Suprapubic skin (tissue), 4 donors: ENCODE results near the gene FMNL2. TPM values are rescaled to one million over a fixed set of nuclear protein-coding genes. Genes with fewer than 3 reads are reported as not detected.

Experiments used
- DNase-seq, 2 donors: peaks; one replicate each; pipeline ENCODE4 v3.0.0-alpha.2; 2019; ENCODE audit warnings: low spot score in 2 of 2
- H3K27ac ChIP-seq: fragments of 200-600 bp; sonication (generic); one replicate; pipeline ENCODE4 v1.5.1; 2019
- H3K27me3 ChIP-seq: fragments of 200-600 bp; sonication (generic); one replicate; pipeline ENCODE4 v1.5.1; 2019
- H3K36me3 ChIP-seq: fragments of 200-600 bp; sonication (generic); one replicate; pipeline ENCODE4 v1.5.1; 2019
- H3K4me1 ChIP-seq: fragments of 200-600 bp; sonication (generic); one replicate; pipeline ENCODE4 v1.5.1; 2019
- H3K4me3 ChIP-seq: fragments of 200-600 bp; sonication (generic); one replicate; pipeline ENCODE4 v1.5.1; 2019; ENCODE audit warnings: mild to moderate bottlenecking
- H3K9me3 ChIP-seq: fragments of 200-600 bp; sonication (generic); one replicate; pipeline ENCODE4 v1.5.1; 2019
- EP300 ChIP-seq: sonication (generic); formaldehyde crosslinking; IDR thresholded peaks from one replicate; pipeline ENCODE4 v1.6.1; 2017; ENCODE audit warnings: antibody characterized with exemption
- POLR2A ChIP-seq, 2 donors: fragments of 450-650 bp; IDR thresholded peaks; one replicate each; pipeline ENCODE4 v1.6.1; 2017; ENCODE audit warnings: antibody characterized with exemption in 2 of 2, mild to moderate bottlenecking in 2 of 2, moderate library complexity in 2 of 2
- POLR2AphosphoS5 ChIP-seq, 3 donors: sonication (generic); formaldehyde crosslinking; IDR thresholded peaks; one replicate each; pipeline ENCODE4 v1.6.1; 2017; ENCODE audit warnings: antibody characterized with exemption in 3 of 3
- WGBS: methylation state at CpG from one replicate; pipeline ENCODE4 v1.1.5; 2018; 5-methylcytosine and 5-hydroxymethylcytosine counted together
- total RNA-seq, 4 donors: library from RNA; depleted of rRNA; stranded (reverse); fragments of >200 nt; gene quantifications; one replicate each; pipeline ENCODE4 v1.1.0, GENCODE V29; 2016
- TF ChIP-seq, protein P1 (sequence below), 2 donors: fragments of 200-600 bp in 1 of 2; fragments of 450-650 bp in 1 of 2; sonication (generic) in 1 of 2; IDR thresholded peaks; one replicate each; pipeline ENCODE4 v1.5.1; 2016 to 2019; ENCODE audit warnings: antibody characterized with exemption in 2 of 2, mild to moderate bottlenecking in 1 of 2, moderate library complexity in 1 of 2

The FMNL2 gene
- total RNA-seq, 4 donors from 2014 or later: 15.4 to 18.1 (median 16.0) TPM

DNA sequence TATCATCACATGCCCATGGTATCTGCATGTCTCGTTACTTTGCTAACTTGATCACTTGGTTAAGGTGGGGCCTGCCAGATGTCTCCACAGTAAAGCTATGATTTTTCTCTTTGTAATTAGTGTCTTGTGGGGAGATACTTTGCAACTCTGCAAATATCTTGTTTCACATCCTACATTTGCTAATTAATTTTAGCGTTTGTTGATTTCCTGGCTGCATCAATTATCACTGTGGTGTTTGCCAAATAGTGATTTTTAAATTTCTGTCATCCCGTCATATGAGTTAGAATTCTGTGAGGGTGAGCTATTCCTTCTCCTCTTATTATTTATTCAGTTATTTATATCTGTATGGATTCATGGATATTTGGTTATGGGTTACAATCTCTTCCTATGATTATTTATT, 161.4 kb downstream of the FMNL2 start:
- no peaks in the 10 kb centered on the region for H3K36me3 ChIP-seq
- no peaks in the 10 kb centered on the region for H3K9me3 ChIP-seq
- H3K4me3 ChIP-seq: no peak overlapping the region
- 91% methylated on average over 3 of the region's 3 CpGs for WGBS
- DNase-seq: no peak
- peaks cover 42% of the 10 kb centered on the region for H3K4me1 ChIP-seq
- no peaks in the 10 kb centered on the region for H3K27me3 ChIP-seq
- TF ChIP-seq POLR2A (IDR thresholded peaks at IDR 0.05): no peak
- no peak for TF ChIP-seq POLR2AphosphoS5 (IDR thresholded peaks at IDR 0.05)
- TF ChIP-seq EP300: no peak
- TF ChIP-seq, protein P1, sequence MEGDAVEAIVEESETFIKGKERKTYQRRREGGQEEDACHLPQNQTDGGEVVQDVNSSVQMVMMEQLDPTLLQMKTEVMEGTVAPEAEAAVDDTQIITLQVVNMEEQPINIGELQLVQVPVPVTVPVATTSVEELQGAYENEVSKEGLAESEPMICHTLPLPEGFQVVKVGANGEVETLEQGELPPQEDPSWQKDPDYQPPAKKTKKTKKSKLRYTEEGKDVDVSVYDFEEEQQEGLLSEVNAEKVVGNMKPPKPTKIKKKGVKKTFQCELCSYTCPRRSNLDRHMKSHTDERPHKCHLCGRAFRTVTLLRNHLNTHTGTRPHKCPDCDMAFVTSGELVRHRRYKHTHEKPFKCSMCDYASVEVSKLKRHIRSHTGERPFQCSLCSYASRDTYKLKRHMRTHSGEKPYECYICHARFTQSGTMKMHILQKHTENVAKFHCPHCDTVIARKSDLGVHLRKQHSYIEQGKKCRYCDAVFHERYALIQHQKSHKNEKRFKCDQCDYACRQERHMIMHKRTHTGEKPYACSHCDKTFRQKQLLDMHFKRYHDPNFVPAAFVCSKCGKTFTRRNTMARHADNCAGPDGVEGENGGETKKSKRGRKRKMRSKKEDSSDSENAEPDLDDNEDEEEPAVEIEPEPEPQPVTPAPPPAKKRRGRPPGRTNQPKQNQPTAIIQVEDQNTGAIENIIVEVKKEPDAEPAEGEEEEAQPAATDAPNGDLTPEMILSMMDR (IDR thresholded peaks at IDR 0.05): no peak
- no peak overlapping the region for H3K27ac ChIP-seq

DNA sequence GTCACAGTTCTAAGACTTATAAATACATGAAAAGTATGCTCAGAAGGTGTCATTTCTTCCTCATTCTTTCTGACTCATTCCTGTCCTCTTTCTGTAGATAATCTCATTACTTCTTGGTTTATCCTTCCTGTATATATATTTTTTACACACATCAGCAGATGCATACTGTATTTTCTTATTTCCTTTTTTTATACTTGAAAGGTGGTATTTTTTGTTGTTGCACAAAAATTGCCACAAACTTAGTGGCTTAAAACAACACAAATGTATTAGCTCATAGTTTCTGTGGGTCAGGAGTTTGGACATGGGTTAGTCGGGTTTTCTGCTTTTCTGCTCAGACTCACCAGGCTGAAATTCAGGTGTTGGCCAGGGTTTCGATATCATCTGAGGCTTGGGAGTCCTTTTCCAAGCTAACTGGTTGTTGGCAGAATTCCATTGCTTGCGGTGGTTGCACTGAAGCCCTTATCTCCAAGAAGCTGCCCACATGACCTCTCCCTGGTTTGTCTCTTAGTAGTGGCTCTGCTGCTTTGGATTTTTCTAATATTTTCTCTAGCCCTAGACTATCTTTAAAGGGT, 162.6 kb downstream of the FMNL2 start:
- H3K4me1 ChIP-seq: peaks cover 32% of the 10 kb centered on the region
- H3K36me3 ChIP-seq: no peaks in the 10 kb centered on the region
- DNase-seq: no peak
- H3K27ac ChIP-seq: no peak overlapping the region
- TF ChIP-seq, protein P1 (IDR thresholded peaks at IDR 0.05): no peak
- TF ChIP-seq POLR2AphosphoS5 (IDR thresholded peaks at IDR 0.05): no peak
- TF ChIP-seq EP300: no peak
- no peak for TF ChIP-seq POLR2A (IDR thresholded peaks at IDR 0.05)
- H3K27me3 ChIP-seq: no peaks in the 10 kb centered on the region
- H3K4me3 ChIP-seq: no peak overlapping the region
- 80% methylated on average over 3 of the region's 3 CpGs for WGBS
- no peaks in the 10 kb centered on the region for H3K9me3 ChIP-seq

DNA sequence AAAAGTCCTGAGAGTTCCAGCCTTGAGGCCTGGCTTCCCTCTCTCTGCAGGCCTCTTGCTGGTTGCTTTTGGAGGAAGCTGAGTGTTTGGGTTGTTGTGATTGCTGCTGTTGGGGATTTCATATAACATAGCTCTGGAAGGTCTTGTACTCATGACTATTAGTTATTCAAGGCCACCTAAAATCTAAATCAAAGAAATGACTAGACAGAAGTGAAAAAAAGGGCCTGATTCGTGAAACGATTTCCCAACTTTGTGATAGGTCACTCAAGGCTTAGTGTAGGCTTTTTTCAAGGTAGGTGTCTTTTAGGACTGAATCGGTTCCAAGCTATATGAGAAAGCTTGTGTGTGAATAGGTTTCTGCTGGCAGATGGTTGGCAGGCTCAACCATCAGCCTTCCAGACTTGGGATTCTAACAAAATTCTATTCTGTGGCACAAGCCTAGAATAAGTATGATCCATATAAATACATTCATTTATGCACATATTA, 164.4 kb downstream of the FMNL2 start:
- TF ChIP-seq EP300: no peak
- no peak for TF ChIP-seq POLR2A (IDR thresholded peaks at IDR 0.05)
- TF ChIP-seq, protein P1 (IDR thresholded peaks at IDR 0.05): no peak
- TF ChIP-seq POLR2AphosphoS5 (IDR thresholded peaks at IDR 0.05): no peak
- no peaks in the 10 kb centered on the region for H3K27me3 ChIP-seq
- no peaks in the 10 kb centered on the region for H3K9me3 ChIP-seq
- H3K36me3 ChIP-seq: no peaks in the 10 kb centered on the region
- no peak overlapping the region for H3K4me3 ChIP-seq
- peak overlapping the region; percentile 79 for H3K27ac ChIP-seq
- no peak for DNase-seq
- H3K4me1 ChIP-seq: peaks cover 27% of the 10 kb centered on the region
- WGBS: 83% methylated on average over 3 of the region's 3 CpGs

DNA sequence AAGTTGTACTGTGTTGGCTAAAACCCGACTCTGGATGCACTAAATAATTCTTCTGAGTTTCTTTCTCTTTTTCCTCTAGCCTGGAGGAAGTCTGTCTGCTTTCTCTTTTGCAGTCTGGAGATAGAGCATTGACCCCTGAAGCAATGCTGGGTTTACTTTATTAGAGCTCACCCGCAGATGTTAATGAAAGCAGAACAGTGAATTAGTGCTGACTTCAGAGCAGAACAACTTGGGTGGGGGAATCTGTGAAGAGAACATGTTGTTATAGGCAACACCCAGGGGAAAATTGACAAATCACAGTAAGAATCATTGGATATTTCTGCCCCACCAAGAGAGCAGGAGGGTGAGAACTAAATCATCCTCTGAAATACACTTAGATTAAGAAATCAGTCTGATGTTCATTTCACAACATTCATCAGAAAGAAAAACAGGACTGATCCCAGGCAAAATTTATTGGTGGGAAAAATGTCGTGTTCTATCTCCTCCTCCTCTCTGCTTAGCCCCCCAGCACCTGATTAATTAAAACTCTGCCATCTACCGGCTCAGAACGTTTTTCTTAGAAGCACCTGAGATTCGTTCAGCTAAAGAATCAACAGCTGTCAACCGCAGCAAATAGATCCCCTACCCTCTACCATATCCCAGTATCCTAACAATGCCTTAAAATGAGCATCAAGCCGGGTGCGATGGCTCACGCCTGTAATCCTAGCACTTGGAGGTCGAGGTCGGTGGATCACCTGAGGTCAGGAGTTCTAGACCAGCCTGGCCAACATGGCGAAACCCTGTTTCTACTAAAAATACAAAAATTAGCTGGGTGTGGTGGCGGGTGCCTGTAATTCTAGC, 165.1 kb downstream of the FMNL2 start:
- TF ChIP-seq POLR2AphosphoS5 (IDR thresholded peaks at IDR 0.05): peak in 2 of 3 donors; percentile 16 to 40
- TF ChIP-seq EP300: no peak
- Histone ChIP-seq H3K36me3 (no peaks in the 10 kb centered on the region), H3K27ac (peak overlapping the region; percentile 79), H3K4me3 (no peak overlapping the region), H3K9me3 (no peaks in the 10 kb centered on the region), H3K27me3 (no peaks in the 10 kb centered on the region), H3K4me1 (peaks cover 26% of the 10 kb centered on the region)
- no peak for DNase-seq
- 77% methylated on average over 14 of the region's 14 CpGs for WGBS

DNA sequence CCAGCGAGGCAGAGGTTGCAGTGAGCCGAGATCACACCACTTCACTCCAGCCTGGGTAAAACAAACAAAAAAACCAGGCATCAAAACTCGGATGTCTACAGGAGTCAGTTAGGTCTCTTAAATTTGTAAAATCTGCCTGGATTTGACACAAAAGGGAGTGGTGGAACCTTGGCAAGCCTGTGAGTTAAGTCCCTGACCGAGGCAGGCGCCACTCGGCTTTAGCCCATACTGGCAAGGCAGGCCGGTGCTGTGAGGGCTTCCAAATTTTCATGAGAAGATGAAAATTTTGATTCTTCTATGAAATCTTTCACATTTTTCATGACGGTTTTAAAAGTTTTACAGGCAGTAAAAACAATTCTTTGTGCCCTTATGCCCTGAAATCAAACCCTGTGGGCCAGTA, 165.8 kb downstream of the FMNL2 start:
- Histone ChIP-seq H3K4me3 (no peak overlapping the region), H3K9me3 (no peaks in the 10 kb centered on the region), H3K36me3 (no peaks in the 10 kb centered on the region), H3K27ac (peak overlapping the region; percentile 79), H3K4me1 (peaks cover 23% of the 10 kb centered on the region), H3K27me3 (no peaks in the 10 kb centered on the region)
- TF ChIP-seq POLR2A (IDR thresholded peaks at IDR 0.05) (no peak), POLR2AphosphoS5 (IDR thresholded peaks at IDR 0.05) (no peak), EP300 (no peak)
- TF ChIP-seq, protein P1 (IDR thresholded peaks at IDR 0.05): no peak
- DNase-seq: peak; percentile 76 to 88
- WGBS: 72% methylated on average over 8 of the region's 8 CpGs
